HG03439 (cell line): ENCODE data around the gene BCAS4.
"Not testable (repeated sequence)": the region's sequence is repeated elsewhere in the genome, so short reads cannot be mapped to it uniquely, and the experiment has no call there.

Experiments used
- ATAC-seq: cut with Tn5 transposase; IDR thresholded peaks from one replicate; pipeline ENCODE4 v1.9.1; 2021; ENCODE audit warnings: mild to moderate bottlenecking, moderate library complexity; ENCODE audit not compliant: unreplicated experiment

Gene BCAS4

DNA sequence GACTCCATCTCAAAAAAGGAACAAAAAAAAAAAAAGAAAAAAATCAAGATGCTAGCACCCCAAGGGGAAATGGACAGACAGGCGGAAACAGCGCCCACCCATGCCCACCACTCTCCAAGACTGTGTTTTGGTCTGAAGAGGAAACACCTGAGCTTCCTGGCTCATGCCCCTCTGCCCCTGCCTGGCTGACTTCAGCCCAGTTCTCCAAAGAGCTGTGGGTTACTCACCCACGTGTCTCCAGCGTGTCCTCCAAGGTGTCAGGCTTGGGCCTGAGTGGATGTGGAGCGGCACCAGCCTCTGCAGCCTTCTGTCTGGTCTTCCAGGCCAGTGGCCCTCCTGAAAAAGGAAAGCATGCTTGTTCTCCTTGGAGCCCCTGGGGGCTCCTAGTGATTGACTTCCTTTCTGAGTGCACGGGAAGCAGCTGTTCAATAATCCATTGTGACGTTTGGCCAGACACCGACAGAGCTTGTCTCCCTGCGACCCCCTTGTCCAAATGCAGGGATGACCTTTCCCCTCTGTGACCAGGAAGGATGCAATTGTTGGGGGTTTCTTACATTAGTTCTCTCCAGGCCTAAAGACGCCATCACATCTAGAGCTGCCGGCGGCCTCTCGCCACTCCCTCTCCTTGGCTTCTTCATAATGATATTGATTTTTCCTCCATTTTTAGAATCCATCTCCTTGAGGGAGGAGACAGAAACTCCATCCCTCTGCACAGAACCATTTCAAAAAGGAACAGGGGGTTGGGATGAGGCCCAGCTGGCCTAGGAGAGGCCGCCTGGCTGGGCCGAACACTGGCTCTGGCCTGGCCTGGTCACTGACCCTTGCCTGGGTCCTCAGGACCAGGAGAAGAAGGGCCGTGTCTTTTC lies 77.9 kb downstream of the BCAS4 start:
- ATAC-seq, result no peak

DNA sequence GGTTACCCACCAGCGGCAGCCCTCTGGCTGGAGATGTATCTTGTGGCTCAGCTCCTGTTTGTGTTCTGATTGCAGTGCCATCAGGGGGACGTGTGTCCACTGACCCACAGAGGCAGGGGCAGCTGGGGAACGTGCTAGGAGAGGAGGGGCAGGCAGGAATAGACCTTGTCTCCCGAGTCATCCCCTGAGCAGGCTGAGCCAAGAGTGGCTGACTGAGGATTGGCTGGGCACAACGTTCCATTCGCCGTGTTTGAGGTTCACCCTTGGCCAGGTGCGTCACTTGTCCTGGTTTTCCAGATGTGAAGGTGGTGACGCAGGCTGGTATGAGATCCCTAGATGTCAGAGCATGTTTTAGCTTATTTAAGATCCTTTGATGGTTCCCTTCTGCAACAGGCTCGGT lies 78.7 kb downstream of the BCAS4 start:
- ATAC-seq, result no peak

- ATAC-seq, result no peak
These were observed 79.4 kb downstream of the BCAS4 start for GRCh38 chr20:50874111-50874757.

DNA sequence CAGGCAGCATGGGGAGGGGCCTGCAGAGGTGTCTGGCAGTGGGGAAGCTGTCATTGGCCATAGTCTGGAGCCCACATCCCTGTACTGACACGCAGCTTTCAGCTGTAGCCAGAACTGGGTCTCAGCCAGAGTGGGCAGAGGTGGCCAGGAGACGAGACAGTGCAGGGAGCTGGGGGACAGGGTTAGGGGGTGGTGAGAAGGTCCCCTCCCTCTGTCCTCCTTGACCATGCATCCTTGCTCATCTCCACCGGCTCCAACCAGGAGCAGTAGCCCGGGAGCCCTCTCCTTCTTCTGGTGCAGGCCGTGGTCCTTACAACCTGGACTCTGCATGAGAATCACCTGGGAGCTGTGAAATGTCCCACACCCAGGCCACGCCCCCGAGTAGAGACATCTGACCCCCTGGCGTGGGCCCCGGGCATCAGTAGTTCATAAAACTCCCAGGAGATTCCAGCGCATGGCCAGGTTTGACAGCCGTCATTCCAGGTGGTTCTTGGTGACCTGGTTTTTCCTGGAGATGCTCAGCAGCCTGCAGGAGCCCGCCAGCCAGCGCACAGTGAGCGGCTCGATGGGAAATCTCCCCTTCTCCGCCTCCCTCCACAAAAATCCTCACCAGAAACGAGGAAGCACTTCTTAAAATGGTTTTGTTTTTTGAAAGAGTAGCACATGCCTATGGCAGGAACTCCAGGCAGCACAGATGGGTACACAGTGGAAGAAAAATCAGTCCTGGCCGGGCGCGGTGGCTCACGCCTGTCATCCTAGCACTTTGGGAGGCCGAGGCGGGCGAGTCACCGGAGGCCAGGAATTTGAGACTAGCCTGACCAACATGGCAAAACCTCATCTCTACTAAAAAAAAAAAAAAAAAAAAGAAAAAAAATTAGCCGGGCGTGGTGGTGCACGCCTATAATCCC lies 80.2 kb downstream of the BCAS4 start:
- no peak for ATAC-seq

- ATAC-seq, result no peak
These were observed 81.3 kb downstream of the BCAS4 start for GRCh38 chr20:50876063-50876685.

DNA sequence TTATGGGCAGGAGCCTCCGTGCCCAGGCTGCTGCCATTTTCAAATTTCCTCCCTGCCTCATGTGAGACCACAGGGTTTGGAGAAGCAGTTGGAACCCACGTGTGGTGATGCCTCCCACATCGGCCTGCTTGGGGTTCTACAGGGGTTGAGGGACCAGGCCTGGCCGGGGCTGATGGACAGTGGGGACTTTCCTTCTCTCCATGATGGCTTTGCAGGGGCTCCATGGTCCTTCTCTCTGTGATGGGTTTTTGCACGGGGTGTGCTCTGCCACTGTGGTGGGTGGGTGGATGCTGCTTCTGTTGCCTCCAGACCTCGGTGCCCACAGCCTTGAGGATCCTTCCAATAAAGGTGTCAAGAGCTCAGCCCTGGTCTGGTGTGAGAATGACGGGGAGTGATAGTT lies 82.0 kb downstream of the BCAS4 start:
- no peak for ATAC-seq

DNA sequence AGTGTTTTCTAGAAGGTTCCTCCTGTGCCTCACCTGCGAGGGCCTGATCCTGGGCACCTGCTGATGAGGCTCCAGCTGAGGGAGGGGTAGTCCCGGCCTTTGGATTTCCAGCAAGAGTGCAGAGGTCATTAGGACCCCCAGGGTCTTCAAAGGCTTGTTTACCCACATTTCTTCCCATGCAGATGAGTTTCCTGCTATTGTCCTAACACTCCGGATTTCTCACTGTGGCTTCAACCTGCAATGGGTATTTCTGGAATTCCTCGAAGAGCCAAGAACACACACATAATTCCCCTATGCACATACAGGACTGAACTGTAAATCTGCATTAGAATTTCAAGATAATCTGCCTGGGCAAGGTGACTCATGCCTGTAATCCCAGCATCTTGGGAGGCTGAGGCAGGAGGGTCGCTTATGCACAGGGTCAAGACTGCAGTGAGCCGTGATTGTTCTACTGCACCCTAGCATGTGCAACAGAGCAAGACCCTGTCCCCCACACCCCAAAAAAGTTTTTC lies 82.4 kb downstream of the BCAS4 start:
- no peak for ATAC-seq

- ATAC-seq, result no peak
These were observed 85.0 kb downstream of the BCAS4 start for GRCh38 chr20:50879649-50880550.

DNA sequence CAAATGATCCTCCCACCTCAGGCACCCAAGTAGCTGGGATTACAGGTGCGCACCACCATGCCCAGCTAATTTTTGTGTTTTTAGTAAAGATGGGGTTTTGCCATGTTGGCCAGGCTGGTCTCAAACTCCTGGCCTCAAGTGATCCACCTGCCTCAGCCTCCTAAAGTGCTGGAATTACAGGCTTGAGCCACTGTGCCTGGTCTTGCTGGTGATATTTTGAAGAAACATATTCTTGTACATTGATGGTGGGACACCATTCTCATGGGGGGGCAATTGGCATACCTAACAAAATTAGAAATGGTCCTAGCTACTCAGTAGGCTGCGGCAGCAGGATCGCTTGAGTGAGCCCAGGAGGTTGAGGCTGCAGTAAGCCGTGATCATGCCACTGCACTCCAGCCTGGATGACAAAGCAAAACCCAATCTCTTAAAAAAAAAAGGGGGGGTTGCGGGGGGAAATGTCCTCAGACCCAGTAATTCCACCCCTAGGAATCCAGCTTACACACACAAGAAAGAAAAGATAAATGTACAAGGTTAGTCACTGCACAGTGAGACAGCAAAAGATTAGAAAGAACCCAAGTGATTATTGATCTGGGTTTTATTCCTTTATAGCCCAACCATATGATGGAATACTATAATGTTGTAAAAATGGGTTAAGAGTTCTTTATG lies 87.0 kb downstream of the BCAS4 start:
- not testable (repeated sequence) for ATAC-seq

- ATAC-seq, result no peak
These were observed 89.0 kb downstream of the BCAS4 start for GRCh38 chr20:50883856-50884255.

- no peak for ATAC-seq
These were observed 90.2 kb downstream of the BCAS4 start for GRCh38 chr20:50885068-50885467.

- no peak for ATAC-seq
These were observed 90.9 kb downstream of the BCAS4 start for GRCh38 chr20:50885781-50886180.

DNA sequence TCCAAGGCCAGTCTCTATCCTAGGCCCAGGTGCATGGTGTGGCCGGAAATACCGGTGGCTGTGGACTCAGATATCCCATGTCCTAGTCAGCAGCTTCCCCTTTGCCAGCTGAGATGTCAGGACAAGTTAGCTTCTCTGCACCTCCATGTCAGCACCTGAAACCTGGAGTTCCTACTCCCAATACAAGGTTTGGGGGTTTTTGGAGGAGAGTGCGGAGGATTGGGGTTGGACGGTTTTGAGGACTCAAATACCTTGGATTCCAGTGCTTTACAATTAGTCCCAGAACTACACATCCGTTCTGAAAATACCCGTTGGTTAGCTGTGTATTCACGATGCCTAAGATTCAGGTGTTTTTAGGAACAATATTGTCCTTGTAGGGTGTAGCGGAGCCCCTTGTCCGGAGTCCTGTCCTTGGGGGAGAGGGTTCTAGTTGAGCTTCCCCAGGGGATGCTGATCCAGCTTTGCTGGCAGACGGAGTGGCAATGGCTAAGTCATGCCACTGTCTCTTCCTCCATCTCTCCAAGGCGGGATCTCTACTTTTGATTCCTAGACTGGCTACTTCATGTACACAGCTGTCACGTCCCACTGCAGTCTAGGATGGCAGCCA lies 91.4 kb downstream of the BCAS4 start:
- no peak for ATAC-seq

DNA sequence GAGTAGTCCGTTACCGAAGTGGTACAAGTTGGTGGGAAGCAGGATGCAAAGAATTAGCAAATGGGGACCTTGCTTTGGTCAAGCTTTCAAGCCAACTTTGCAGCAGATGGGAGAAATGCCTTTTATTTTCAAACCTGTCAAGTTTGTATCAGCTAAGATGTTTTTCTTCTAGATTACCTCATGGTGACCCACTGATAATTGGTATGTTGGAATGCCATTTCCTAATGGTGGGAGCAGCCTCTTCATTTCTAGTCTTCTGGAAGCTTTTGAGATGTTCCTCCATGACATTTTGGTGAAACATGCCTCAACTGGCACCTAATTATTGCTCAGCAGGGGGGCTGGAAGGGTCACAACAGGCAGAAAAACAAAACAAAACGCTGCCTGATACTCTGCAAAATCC lies 92.7 kb downstream of the BCAS4 start:
- no peak for ATAC-seq

DNA sequence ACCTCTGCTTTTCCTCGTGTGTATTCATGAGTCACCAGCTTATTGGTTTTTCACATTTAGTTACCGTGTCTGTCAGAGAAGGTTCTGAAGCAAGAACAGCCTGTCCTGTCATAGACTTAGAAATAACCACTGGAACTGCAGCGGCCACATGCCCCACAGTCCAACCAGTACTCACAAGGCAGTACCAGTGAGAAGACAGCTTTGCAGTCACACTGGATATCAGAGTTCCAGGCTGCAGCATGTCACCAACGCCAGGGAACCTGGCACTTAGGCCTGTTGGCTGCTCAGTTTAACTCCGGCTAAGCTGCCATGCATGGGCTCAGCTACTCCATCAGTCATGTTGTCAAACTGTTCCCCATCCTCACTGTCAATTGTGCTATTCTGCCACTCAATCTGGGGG lies 96.3 kb downstream of the BCAS4 start:
- ATAC-seq, result no peak

- no peak for ATAC-seq
These were observed 97.5 kb downstream of the BCAS4 start for GRCh38 chr20:50892394-50892793.

- ATAC-seq, result no peak
These were observed 98.8 kb downstream of the BCAS4 start for GRCh38 chr20:50893620-50894019.

- ATAC-seq, result no peak
These were observed 100.4 kb downstream of the BCAS4 start for GRCh38 chr20:50895111-50895830.
